GM18868 (cell line): Measurements from ENCODE around the gene OTUD6A.

ENCODE experiments used
- ATAC-seq: cut with Tn5 transposase; IDR thresholded peaks from one replicate; pipeline ENCODE4 v1.9.1; 2021; ENCODE audit warnings: mild to moderate bottlenecking, moderate library complexity; ENCODE audit not compliant: unreplicated experiment

The OTUD6A gene, protein sequence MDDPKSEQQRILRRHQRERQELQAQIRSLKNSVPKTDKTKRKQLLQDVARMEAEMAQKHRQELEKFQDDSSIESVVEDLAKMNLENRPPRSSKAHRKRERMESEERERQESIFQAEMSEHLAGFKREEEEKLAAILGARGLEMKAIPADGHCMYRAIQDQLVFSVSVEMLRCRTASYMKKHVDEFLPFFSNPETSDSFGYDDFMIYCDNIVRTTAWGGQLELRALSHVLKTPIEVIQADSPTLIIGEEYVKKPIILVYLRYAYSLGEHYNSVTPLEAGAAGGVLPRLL

DNA sequence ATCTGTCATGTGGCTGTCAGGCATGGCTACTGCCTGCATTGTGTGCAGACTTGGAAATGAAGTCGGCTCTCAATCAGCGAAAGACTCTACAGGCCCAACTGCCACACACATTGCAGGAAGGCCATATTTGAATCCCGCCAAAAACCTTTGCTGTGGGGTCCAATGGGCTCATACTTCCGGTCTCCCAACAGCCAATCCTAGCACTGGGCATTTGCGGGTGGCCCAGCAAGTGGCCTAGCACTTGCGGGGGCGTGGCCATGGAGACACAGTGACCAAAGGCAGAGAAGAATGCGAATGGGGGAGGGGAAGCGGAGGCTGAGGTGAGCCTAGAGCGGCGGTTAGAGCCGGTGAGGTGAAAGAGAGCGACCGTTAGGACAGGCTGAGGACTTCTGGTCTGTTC, at the start of gene OTUD6A:
Gene OTUD6A (plus strand): TSS at position 382 of the 400 bp plus-strand sequence. CDS start 68 bp downstream, outside the sequence.
- no peak for ATAC-seq

DNA sequence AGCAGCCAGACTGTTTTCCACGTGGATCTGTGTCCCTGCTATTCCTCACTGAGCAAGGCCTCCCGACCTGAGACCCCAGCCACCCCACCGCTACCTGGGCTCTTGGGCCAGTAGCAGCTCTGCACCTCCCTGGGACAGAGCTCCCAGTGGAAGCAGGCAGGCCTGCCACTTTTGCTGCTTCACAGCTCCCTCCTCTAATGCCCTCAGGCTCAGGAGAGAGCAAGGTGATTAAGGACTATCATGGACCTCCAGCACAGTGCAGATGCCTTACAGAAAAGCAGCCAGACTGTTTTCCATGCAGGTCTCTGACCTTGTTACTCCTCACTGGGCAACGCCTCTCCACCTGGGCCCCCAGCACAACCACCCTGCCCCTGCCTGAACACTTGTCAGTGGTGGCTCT, 49.5 kb upstream of the OTUD6A start:
- no peak for ATAC-seq

DNA sequence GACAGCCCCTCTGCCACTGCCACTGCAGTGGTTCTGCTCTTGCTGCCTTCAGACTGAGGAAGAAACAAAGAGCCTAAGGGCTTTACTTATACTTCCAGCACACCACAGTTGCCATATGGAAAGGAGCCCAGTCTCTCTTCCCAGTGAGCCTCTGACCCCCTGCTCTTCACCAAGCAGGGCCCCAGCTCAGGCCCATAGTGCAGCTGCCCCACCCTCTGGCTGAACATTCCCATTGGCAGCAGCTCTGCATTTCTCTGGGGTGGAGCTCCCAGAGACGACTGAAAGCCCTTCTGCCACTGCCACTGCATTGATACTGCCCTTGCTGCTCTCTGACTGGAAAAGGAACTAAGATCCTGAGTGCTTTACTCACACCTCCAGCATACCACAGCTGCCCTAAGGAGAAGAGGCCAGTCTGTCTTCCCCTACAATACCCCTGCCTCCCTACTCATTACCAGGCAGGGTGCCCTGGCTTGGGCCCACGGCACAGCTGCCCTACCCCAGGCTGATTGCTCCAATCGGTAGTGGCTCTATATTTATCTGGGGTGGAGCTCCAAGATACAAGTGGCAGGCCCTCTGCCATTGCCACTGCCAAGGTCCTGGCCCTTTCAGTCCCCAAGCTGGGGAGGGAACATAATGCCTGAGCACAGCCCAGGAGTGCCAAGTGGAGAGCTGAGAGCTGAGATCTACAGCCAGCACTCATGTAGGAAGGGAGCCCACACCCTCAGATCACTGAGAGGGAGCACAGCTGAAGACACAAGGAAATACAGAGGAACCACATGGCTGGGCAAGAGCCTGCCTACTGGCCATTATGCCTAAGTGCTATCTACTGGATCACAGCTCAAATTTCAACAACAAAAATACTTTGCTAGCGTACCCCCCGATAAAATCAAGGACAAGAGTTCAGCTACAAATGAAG, 48.5 kb upstream of the OTUD6A start:
- no peak for ATAC-seq

DNA sequence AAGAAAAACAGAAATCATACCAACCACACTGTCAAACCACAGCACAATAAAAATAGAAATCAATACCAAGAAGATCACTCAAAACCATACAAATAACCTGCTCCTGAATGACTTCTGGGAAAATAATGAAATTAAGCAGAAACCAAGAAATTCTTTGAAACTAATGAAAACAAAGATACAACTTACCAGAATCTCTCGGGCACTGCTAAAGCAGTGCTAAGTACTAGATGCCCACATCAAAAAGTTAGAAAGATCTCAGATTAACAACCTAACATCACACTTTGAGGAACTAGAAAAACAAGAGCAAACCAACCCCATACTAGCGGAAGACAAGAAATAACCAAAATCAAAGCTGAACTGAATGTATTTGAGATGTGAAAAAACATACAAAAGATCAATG, 45.7 kb upstream of the OTUD6A start:
- ATAC-seq = no peak

DNA sequence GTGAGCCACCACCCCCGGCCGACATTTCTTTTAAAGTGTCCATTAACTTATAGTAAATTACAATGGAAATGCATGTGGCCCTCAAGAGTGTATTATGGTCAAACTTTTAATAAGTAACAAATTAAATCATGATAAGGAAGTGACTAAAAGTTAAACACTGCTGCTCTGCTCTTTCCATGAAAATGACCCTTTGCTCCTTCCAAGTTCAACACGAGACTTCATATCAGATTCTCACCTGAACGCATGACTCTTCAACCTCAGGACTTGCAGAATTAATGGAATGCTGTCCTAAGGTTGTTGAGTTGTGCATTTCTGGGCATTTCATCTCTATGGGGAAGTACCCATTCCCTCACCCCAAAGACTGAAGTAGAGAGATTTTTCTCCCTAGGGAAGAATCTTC, 39.6 kb upstream of the OTUD6A start:
- ATAC-seq = no peak

DNA sequence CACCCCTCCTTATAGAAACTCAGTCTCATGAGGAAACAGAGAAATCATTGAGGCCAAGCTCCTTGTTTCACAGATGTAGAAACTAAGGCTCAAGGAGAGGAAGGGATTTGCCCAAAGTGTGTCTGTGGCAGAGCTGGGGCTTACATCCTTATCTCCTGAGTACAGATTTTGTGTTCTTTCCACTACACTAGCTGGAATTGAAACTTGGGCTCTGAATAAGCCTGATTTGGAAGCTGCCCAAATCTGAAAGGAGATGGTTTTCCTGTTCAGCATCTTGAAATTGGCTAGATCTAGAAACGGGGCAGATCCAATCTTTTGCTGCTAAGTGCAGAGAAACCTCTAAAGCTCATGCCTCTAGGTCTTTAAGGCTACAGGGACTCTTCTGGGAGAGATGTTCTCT, 36.8 kb upstream of the OTUD6A start:
- no peak for ATAC-seq

DNA sequence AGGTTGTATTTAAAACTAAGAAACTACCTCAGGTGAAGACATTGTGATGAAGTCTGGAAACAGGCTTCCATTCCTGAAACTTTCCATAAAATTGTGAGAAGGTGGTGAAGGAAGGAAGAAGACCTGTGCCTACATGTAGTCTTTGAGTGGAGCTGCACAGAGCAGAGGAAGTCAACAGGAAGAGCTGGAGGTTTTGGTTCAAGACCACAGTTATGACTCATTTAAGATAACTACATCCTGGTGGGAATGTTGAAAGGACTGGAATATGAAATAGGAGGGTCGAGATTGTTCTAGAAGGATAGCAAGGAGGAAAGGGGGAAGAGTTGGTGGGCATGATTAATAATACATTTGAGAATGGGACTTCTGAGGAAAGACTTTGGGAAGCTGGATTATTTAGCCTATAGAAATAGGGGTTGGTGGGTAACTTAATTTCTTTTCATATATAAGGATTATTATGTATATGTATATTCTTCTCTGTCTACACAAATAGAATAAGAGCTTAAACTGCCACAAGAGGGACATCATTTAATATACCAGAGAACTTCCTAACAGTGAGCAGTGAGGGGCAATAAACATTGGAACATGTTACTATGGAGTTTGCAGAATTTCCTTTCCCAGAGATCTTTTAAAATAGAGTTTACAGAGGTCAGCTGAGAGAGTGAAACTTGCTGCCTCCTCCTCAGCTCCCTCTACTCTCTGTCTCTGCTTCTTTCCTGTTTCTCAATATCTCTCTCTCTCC, 36.0 kb upstream of the OTUD6A start:
- ATAC-seq = no peak

DNA sequence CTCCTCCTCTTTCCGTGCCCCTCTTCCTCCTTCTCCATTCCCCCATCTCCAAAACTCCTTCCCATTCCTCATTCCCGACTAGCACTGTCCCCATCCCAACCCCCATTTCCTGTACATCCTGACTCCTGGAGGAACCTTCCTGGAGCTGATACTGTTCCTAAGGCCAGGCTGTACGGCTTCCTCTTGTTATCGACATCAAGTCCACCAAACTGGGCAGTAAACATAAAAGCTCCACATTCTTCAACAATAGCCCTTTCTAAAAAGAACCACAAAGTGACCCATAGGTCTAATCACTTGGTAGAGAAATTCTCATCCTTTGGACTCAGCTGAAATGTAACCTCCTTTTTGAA, 35.4 kb upstream of the OTUD6A start:
- no peak for ATAC-seq

DNA sequence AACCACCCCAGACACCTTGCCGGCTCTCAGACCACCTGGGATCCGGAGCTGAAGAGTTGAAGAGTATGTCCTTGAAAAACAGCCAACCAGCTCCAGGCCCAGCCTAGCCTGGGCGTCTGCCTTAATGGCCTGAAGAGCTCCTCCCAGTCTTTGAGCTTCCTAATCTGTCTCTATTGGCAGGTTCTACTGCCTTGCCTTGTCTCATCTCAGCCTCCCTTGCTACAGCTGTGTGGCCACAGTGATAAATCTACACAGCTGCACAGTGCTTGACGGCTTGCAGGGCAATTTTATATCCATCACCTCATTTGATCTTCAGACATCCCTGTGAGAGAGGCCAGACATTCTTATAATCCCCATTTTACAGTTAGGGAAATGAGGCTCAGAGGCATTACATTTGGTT, 32.4 kb upstream of the OTUD6A start:
- no peak for ATAC-seq

DNA sequence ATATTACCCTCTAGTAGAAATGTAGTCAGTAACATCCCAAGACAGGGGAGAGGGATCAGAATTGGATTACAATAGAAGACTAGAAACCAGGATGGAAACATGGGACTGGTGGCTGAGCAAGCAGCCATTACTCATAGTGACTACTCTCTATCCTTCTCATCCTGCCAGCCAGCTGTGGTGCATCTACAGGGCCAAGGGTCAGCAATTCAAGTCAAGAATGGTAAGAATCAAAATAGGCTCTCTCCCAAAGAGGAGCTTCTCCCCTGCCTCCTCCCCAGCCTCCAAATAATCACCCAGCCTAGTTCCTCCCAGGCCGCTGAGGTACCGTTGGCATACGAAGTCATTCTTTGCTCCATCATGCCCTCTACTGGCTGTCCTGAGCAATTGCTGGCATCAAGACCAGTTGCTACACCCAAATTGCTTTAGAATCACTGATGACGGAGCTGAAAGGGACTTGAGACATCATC, 31.9 kb upstream of the OTUD6A start:
- peak; percentile 78 for ATAC-seq

DNA sequence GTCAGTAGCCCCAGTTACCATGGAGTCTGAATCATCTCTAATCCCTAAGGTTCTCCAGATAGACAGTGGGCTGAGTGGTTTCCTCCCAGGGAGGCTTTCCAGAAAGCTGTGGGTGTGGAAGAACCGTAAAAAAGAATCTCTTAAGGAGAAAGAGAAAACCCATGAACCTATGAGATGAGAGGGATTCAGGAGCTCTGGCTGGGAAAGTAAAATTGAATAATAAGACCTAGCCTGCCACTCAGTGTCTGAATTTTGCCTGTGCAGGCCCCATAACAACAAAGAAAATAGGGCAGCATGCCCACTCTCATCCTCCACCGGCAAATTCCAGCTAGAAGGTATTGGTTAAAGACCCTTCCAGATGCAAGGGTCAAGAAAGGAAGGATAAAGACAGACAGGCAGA, 29.5 kb upstream of the OTUD6A start:
- no peak for ATAC-seq

DNA sequence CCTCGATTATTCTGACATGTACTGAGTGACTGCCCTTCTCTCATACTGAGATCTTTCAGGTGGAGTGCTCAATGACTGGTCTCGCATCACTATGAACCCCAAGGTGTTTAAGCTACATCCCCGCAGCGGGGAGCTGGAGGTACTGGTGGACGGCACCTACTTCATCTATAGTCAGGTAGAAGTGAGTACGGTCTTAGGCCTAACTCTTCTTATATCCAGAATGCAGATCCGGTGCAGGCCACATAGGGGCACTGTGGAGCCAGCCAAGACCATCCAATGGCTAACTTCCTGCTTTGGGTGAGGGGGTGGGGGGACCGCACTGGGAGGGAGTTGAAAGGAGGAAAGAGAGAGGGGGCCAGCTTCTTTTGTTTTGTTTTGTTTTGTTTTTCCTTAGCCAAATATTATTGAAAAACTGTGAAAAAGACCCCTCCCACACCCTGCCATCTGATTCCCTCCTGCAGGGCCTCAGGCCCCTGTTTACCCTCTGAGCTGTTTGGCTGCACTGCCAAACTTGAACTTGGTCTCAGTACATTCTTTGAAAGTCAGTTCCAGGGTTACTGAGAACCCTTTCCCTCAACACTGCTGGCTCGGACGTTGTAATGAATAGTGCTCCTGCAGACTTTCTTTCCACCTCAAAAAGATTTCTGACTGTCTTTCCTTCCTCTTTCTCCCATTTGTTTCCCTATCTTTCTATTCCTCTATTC, 28.8 kb upstream of the OTUD6A start:
- peak; percentile 77 for ATAC-seq

DNA sequence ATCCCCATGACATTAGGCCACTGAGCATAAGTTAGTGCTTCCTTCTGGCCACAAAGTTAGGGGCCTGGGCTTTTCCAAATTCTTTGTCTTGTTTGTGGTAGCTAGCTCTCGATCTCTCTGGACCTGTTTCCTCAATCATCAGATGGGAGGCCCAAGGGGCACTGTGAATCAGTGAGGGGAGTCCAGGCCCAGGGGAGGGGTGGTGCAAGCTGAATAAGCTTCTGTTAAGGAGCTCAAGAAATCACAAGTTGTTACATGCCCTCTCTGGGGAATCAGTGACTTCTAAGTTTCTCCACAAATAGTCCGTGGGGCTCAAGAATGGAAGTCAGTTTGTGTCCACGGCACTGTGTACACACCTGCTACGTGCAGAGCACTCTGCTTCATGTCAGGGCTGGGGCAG, 27.6 kb upstream of the OTUD6A start:
- no peak for ATAC-seq

DNA sequence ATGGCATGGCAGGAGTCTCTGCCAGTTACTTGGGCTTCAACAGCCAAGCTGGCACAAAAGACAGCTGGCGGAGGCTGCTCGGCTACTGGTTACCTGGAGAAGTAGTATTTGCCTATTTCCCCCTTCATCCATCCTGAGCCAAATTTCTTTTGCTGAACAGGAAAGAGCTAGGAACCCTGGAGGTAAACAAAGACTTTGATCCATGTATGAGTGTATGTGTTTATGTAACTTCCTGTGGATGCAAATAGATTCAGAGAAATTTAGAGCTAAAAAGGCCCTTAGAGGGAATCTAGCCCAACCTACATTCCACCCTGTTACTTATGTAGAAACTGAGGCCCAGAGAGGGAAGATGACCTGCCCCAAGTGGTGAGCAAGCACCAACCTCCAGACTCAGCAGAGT, 23.7 kb upstream of the OTUD6A start:
- ATAC-seq = no peak

DNA sequence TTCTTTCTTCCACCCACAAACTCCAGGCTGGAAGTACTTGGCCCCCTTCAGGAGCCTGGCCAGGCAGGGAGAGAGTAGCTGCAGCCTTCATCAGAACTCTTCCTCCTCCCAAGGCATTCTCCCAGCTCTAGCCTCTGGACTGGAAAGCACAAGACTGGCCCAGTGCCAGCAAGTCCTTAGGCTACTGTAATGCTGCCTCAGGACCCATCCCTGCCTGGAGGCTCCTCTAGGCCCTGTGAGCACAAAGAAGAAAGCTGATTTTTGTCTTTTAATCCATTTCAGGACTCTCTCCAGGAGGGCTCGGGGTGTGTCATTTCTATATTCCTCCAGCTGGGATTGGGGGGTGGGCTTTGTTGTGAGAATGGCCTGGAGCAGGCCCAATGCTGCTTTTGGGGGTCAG, 23.3 kb upstream of the OTUD6A start:
- ATAC-seq = no peak

DNA sequence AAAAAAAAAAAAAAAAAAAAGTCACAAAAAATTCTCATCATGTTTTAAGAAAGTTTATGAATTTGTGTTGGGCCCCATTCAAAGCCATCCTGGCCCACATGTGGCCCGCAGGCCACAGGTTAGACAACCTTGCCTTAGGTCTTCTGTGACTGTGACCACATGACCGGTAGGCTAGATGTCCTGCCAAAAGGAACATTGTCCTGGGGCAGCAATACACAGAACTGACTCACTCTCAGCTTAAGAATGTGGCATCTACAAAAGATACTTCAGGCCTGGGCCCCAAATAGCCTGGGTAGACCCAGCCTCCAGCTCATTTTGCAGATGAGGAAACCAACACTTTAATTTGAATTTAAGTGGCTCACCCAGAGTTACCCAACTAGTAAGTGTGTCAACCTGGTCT, 22.5 kb upstream of the OTUD6A start:
- ATAC-seq = no peak

DNA sequence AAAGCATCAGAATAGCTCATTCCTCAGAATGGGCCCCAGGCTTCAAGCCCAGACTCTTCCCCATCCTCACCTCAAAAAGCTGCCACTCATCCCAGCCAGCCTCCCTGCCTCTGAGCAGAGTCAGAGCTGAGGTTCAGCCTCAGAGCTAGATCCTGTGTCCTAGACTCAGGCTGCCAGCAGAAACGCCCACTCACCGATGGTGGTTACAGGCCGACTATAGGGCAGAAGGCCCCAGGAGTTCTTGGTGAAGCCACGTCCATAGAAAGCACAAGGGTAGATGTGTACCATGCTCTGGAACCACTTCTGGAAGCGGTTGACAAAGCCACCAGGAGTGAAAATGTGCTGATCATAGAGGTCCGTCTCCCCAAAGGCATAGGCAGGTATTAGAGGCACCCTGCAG, 20.3 kb upstream of the OTUD6A start:
- ATAC-seq = no peak

DNA sequence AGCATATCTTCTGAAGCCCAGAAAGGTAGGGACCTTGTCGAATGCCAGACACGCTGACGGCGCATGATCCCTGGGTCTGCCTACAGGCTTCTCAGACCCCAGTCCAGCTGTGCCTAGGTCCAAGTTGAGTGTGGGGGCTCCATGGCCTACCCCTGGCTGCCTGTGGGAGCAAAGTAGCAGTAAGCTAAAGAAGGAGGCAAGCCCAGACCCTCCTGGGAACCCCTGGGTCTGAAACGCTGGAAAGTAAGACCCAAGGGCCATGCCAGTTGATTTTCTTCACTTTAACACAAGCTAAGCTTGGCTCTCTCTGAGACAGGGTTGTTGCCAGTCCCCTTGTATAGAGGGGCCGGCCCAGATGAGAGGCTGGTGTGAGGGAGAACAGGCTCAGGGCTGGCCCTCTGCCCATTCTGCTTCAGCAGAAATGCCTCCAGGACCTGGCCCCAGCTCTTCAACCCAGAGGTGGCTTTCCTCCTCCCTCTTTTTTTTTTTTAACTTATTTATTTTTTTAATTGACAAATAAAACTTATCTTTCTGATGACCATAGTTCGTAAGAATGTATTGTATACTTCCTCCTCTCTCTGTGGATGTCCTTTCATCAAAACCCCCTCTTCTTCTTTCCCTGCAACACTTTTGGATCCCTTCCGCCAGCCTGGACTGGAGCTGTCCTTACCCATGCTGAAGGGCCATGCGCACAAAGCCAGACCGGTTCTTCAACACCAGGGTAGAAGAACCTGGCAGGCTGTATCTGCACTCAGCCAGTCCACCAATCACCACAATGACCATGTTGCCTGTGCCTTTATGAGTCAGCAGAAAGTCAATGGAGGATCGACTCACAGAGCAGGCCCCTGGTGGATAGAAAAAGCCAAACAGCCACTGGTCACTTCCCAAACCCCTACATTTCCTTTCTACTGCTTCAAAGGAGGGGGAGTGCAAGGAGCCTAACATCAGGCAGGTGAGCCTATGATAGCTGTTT, 19.6 kb upstream of the OTUD6A start:
- no peak for ATAC-seq

DNA sequence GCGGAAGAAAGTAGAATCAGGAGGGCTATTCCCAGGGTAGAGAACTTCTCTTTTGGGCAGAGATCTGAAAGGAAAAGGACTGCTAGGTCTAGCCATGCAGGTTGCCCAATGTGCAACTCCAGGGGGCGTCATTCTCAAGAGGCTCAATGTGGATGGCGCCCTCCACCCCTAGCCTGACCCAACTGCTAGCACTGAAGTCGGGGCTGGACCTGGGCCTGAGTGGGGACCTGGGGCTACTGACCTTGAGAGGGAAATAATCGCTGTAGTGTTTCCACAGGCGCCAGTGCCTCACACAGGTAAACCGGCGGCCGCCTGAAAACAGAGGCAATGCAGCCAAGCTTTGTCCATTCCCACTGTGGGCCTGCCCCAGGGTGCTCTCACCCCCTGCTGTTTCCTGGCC, 18.6 kb upstream of the OTUD6A start:
- ATAC-seq = no peak
